Esophagus muscularis mucosa (tissue), 3 donors: Measurements from ENCODE around the gene ASXL1.

Source experiments
- CTCF ChIP-seq, 3 experiments: fragments of 200-600 bp in 2 of 3; fragments of 450-650 bp in 1 of 3; sonication (generic) in 2 of 3; IDR thresholded peaks; one replicate each; pipeline ENCODE4 v1.5.1; 2017 to 2019; ENCODE audit warnings: antibody characterized with exemption in 3 of 3, mild to moderate bottlenecking in 2 of 3, moderate library complexity in 1 of 3
- EP300 ChIP-seq: sonication (generic); formaldehyde crosslinking; IDR thresholded peaks from one replicate; pipeline ENCODE4 v1.6.1; 2017; ENCODE audit warnings: antibody characterized with exemption

GRCh38 chr20:32400476-32400875 lies 42.3 kb downstream of the ASXL1 start:
- TF ChIP-seq CTCF (IDR thresholded peaks at IDR 0.05) (no peak), EP300 (no peak)
